NOMO-1 treated with DMSO at 0.1 percent for 48 hours (cell line): ENCODE data around the gene DYNLT1.
"Not testable (repeated sequence)": the region's sequence is repeated elsewhere in the genome, so short reads cannot be mapped to it uniquely, and the experiment has no call there.

ENCODE experiments used
- DNase-seq: peaks from one replicate; lab custom pipeline; 2025; ENCODE audit not compliant: unreplicated experiment; lab: John Stamatoyannopoulos, UW

DYNLT1 gene

GRCh38 chr6:158642097-158642601 is 2.4 kb downstream of the DYNLT1 start:
- no peak for DNase-seq

DNA sequence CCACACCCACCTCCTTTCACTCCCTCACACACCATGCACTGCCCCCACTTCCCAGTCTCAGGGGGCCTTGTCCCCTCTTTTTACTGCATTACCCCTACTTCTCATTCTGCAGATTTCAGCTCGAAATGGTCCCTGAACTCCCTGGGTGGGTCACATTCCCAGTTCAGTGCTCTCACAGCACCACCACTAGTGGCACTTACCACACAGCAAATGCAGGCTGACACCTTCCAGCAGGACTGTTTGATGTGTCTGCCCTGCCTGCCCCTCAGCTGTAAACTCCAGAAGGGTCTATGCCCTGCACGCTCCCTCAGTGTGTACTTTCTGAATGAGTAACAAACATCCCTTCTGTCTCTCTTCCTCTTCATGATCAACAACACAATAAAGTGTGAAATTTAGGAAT is 4.0 kb downstream of the DYNLT1 start:
- no peak for DNase-seq

DNA sequence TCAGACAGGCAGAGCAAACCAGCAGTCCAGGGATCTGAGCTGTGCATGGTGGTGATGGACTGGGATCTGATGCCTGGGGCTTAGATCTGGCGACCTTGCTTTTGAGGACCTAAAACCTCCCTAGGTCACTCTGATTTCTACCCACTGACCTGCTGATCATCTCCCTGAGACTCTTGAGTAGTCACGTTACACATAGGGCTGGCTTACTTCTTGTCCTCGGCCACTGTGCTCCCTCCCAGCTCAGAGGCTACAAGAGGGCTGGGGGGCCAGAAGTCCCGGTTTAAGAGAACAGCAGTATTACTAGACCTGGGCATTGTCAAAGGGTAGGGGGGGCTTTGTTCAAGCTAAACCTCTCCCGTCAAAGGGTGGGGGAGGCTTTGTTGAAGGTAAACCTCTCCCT is 5.5 kb downstream of the DYNLT1 start:
- DNase-seq: no peak

DNA sequence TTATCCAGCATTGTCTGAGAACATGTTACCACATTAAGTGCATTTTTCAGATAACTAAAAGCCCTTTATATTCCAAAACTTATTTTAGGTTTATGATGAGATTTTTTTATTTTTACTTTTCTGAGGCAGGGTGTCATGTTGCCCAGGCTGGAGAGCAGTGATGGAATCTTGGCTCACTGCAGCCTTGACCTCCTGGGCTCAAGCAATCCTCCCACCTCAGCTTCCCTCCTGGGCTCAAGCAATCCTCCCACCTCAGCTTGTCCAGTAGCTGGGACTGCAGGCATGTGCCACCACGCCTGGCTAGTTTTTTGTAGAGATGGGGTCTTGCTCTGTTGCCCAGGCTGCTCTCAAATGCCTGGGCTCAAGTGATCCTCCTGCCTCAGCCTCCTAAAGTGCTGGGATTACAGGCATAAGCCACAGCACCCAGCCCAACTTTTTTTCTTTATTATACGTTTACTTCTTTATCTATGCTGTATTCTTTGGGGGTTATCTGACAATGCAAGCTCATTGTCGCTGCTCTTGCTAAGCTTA is 6.2 kb downstream of the DYNLT1 start:
- no peak for DNase-seq

- no peak for DNase-seq
Observed at GRCh38 chr6:158636778-158637177, 7.8 kb downstream of the DYNLT1 start.

GRCh38 chr6:158635427-158636073 is 9.0 kb downstream of the DYNLT1 start:
- DNase-seq: no peak

GRCh38 chr6:158634695-158635426 is 9.7 kb downstream of the DYNLT1 start:
- DNase-seq: no peak

- DNase-seq: no peak
Observed at GRCh38 chr6:158633127-158633526, 11.4 kb downstream of the DYNLT1 start.

DNA sequence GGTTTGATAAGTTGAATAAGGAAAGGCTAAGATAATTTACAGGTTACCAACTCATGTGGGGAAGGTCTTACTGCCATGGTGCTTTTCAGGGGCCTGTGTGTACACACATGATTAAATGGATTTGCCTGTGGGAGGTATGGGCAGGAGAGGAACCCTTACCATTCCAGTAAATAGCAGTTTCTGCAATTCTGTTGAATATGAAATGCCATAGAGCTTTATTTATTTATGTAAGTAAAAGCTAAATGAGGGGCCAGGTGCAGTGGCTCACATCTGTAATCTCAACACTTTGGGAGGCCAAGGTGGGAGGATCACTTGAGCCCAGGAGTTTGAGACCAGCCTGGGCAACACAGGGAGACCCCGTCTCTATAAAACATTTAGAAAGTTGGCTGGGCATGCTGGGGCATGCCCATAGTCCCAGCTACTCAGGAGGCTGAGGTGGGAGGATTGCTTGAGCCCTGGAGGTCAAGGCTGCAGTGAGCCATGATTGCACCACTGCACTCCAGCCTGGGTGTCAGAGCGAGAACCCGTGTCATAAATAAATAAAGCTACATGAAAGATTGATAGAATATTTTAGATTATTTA is 11.9 kb downstream of the DYNLT1 start:
- DNase-seq: not testable (repeated sequence)

- DNase-seq: no peak
Observed at GRCh38 chr6:158631678-158632537, 12.6 kb downstream of the DYNLT1 start.

GRCh38 chr6:158630938-158631616 is 13.5 kb downstream of the DYNLT1 start:
- no peak for DNase-seq

- DNase-seq: no peak
Observed at GRCh38 chr6:158629367-158630221, 14.9 kb downstream of the DYNLT1 start.

- DNase-seq: no peak
Observed at GRCh38 chr6:158628542-158628941, 16.0 kb downstream of the DYNLT1 start.

- DNase-seq: no peak
Observed at GRCh38 chr6:158627940-158628211, 16.7 kb downstream of the DYNLT1 start.

DNA sequence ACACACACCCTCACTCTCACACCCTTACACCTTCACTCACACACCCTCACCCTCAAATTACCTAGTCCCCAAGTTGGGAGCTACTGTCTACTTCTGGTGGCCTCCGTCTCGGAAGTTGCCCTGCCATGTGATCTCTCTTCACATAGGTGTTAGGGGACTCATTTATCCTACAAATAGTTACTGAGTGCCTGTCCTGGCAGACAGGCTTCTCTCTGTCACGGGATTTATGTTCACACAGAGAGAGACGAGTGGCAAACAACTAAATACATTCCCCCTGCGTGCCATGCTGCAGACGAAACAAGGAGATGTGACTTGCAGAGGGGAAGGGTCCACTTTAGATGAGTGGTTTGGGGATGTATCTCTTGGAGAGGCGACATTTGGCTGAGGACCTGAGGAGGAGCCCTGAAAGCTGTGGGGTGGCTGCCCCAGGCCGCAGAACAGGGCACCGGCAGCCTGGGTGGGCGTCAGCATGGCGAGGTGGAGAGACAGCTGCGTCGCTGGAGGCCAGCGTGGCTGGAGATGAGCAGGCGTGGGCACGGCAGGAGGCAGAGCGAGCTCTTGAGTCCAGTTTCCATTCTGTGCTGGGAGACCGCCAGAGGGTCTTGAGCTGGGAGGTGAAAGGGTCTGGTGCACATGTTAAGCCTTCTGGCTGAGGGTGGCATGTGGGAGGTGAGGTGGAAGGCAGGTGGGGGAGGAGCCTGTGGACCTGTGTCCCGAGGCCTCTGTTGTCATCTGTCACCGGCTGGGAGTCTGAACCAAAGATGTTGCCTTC is 17.2 kb downstream of the DYNLT1 start:
- DNase-seq: no peak

- no peak for DNase-seq
Observed at GRCh38 chr6:158626360-158627167, 18.0 kb downstream of the DYNLT1 start.

DNA sequence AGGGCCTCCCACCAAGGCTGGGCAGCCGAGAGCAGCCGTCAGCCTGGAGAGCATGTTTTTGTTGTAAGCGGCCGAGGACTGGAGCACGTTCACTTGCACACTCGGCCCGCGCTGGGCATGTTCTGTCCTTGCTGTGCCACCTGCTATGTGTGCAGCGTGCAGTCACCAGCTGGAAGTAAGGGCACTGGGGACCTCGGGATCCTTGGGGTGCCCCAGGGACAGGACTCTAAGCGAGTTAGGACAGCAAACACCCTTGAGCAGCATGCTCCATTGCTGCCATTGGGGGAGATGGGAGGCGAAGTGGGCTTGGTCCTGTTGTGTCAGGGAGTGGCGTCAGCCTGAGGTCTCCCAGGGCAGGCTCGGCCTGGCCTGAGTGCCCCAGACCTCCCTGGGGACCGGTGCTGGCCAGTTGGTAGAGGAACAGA is 18.6 kb downstream of the DYNLT1 start:
- no peak for DNase-seq
